ENCODE results near the gene YIPF7.

YIPF7 gene

DNA sequence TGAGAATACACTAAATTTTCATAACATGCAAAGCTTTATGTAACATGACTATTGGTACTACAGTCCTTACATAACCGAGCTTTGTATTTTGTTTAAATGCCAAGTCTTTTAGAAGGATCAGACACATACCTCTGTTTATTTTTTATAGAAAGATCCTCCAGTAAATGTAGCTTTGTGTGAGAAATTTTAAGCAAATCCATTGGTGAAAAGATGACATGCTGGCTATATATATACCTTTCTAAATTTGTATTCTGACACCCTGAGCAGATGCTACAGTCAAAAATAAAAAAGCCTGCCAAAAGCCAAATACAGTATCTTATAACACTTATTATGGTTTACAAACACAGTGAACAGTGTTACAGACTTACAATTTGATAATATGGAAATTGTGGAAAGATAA, at the start of gene YIPF7:
YIPF7 (minus strand) TSS at position 201 of the 400 bp plus-strand sequence. CDS start 1,525 bp downstream, outside the sequence.
- DNase-seq (ENCODE audit: low read depth, low spot score), result no peak

DNA sequence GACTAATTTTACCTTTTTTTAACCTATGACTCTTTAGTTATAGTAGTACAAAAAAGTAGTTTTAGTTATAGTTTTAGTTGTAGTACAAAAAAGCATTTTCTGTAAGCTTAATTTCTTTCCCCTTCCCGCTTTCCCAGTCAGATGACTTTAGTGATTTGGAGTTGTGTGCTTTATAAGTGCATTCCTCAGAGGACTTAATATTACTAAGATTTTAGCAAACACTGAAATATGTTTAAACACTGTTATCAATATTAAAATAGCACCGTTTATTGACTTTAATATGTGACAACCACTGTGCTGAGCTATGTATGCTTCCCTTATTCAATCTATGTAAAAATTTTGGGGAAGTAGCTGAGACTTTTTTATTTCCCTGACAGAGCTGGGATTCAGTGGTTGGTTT, 49.6 kb upstream of the YIPF7 start:
- DNase-seq (ENCODE audit: low read depth, low spot score), result no peak

DNA sequence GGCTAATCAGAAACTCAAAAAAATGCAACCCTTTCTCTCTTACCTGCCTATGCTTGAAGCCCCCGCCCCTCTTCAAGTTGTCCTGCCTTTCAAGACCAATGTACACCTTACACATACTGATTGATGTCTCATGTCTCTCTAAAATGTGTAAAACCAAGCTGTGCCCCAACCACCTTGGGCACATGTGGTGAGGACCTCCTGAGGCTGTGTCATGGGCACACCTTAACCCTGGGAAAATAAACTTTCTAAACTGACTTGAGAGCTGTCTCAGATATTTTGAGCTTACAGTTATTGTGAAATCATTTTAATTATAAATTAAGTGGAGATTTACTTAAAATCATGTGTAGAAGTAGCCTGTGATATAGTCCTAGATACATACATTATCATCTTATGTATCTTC, 49.0 kb upstream of the YIPF7 start:
- DNase-seq (ENCODE audit: low read depth, low spot score), result no peak

DNA sequence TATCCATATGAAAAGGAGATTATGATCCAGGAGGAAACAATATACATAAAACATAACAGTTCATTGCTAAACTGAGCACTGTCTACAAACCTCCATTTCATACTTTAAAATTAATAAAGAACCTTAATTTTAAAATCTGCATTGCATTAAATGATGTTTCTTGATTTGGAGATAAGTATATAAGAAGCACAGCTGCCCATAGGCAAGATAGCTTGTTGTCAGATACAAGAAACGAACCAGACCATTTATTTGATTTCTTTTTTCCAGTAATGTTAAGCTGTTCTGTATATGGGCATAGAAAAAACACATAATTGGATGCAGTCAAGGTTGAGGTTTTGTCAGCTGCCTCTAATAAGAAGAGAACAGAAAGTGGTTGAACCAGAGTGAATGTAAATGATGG, 33.2 kb upstream of the YIPF7 start:
- DNase-seq (ENCODE audit: low read depth, low spot score), result no peak

DNA sequence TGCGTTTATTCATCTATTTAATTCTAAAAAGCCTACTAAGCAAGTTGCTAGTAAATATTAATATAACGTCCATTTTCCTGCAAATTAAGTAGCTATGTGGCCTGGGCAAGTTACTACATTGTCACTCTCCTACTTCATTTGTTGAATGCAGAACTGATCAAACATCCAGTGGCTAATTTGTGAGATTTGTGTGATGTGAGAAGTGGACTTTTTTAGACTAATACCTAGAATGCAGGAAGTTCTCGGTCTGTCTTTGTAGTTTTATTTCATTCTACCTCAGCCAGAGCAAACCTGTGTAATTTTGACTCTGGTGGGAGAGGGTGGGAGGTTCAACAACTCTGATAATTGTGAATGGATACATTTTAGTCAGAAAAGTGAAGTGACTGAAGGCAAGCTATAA, 27.6 kb upstream of the YIPF7 start:
- DNase-seq (ENCODE audit: low read depth, low spot score), result no peak

DNA sequence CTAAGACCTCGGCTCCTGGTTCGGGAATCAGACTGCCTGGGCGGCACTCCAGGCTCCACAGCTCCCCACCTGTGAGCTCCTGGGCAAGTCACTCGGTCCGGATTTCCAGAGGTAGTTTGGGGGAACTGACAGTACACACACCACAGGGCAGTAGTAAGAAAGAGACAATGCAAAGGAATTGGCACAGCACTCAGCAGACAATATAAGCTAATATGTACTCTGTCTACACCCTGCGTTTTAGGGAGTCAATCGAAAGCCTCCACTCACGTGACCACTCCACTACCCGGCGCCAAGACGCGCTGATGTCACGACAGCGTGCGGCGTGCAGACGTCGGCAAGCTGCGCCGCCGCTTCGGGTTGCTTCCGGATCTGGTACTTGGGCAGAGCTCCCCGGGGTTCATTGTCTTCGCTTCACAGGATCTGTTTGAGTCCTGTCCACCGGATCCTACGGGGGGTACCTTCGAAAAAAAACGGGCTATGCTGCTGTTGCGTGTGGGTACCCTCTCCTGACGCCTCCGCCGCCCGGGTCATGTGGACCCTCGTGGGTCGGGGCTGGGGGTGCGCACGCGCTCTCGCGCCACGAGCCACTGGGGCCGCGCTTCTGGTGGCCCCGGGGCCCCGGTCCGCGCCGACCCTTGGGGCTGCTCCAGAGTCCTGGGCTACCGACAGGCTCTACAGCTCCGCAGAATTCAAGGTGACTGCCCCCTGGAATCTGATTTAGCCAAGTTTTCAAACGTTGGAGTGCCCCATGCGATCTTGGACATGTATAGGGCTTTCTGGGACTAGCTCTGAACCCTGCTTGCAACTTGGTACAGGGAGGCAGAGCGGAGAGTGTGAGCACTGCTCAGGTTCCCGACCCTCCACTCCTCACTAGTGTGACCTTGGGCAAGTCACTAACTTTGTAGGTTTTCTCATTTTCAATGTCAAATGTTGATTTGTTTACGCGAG, 26.9 kb upstream of the YIPF7 start, which contains the start of gene GUF1:
GUF1 (plus strand) TSS at position 327 of the 948 bp plus-strand sequence; CDS start at position 530, 203 bp downstream.
- DNase-seq (ENCODE audit: low read depth, low spot score), result peak; percentile 97

DNA sequence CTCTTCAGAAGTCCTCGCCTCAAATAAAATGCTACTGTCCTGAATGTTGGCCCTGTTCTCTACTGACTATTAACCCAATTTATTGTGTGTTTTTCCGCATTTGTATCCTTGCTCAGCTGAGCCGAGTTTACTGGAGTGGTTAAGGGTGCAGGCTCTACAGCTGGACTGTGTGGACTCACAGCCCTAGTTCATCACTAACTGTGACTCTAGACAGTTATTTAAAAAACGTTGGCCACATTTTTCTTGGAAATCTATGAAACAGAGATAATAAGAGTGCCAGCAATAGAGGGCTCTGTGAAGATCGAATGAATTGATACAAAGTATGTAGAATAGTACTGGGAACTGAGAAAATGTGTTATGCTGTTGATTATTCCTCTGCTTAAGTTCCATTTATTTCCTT, 23.9 kb upstream of the YIPF7 start:
- no peak for DNase-seq (ENCODE audit: low read depth, low spot score)

DNA sequence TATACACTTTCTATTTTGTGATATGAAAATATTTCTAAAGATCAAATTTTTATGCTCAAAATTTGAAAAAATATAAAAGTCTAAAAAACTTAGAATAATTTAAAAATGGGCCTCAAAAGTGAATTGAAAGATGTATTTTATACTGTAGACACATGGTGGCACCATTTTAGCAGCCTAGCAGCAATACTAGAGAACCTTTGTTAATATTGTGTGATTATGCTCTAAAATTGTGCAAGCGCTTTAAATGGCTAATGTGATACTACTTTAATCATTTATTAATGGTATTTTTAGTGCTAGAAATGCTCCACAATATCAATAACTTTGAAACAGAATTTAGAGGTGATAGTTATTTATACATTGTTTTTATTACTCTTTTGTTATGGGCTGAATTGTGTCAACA, 23.0 kb upstream of the YIPF7 start:
- DNase-seq (ENCODE audit: low read depth, low spot score), result no peak

DNA sequence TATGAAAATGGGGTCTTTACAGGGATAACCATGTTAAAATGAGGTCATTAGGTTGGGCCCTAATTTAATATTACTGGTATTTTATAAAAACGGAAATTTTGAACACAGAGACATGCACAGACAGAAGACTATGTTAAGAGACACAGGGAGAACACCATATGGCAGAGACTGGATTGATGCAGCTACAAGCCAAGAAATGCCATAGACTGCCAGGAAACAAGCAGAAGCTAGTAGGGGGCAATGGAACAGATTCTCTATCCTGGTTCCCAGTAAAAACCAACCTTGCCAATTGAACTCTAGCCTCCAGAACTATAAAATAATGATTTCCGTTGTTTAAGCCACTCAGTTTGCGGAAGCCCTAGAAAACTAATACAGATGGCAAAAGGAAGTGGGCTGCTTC, 20.2 kb upstream of the YIPF7 start:
- DNase-seq (ENCODE audit: low read depth, low spot score), result no peak

DNA sequence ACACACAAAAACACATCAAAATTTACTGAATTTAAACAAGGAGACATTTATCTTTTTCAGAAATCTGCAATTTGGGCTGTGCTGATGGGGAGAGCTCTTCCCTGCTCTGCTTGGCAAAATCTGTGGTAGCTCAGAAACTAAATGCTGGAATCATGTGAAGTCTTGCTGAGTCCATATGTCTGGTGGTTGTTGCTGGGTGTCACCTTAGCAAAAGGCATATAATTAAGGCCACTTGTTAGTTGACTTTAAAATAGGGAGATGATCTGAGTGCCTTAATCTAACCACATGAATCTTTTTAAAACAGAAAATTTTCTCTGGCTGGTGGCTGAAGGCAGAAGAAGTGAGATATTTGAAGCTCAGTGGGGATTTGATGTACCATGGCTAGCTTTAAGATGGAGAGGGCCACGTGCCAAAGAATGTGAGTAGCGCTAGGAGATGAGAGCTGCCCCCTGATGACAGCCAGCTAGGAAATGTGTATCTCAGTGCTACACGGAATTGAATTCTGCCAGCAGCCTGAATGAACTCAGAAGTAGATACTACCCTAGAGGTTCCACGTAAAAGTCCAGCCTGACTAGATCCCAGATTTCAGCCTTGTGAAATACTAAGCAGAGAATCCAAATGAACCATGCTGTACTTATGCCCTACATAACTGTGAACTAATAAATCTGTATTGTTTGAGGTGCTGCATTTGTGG, 19.2 kb upstream of the YIPF7 start:
- no peak for DNase-seq (ENCODE audit: low read depth, low spot score)

DNA sequence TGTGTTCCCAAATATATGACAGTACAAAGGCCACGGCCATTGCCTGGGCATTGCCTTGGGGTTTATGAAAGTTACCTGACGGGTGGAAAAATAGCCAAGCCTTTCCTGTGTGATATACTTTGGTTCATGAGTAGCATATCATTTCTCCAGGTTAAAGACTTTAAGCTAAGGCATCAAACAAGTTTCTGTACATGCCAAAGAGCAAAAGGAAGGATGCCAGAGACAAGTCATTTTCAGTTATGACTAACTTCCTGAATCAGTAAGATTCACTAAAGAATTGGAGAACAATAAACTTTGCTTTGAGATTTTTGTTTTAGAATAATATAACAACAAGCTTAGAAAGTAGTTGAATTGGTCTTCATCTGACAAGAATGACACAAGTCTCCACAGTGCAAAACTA, 17.1 kb upstream of the YIPF7 start:
- DNase-seq (ENCODE audit: low read depth, low spot score), result no peak

DNA sequence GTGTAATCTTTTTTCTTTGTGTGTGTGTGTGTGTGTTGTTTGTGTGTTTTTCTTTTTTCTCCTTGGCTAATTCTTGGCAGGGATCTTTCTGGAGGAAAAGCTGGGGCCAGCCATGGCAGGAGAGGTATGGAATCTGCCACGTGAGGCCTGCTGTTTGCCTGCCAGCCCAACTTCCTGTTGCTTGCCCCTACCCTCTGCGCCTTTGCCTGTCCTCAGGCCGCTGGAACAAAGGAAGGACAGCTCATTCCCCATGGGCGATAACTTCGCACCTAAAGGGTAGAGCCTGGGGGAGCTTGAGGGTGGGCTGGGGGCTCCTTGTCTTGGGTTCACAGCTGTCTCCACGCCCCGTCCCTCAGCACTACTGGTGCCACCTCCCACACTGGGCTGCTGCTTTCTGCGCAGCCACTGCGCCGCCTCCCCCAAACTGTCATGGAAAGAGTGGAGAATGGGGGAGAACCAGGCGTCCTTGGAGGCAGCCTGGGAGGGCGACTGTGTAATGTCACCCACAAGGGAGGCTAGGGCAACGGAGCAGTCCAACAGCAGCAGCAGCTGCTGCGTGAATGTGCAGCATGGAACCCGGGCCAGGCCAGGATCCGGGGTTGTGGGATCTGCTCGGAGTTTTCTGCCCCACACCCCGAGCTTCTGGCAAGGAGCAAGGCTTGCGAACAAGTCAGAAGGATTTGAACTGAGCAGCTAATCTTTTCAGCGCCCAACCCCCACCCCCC, 12.3 kb upstream of the YIPF7 start:
- DNase-seq (ENCODE audit: low read depth, low spot score), result no peak

DNA sequence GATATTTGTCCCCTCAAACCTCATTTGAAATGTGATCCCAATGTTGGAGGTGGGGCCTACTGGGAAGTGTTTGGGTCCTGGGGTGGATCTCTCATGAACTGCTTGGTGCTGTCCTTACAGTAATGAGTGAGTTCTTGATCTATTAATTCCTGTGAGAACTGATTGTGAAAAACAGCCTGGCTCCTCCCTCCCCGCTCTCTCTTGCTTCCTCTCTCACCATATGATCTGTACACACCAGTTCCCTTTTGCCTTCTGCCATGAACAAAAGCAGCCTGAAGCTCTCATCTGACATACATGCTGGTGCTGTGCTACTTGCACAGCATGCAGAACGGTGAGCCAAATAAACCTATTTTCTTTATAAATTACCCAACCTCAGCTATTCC, 11.2 kb upstream of the YIPF7 start:
- DNase-seq (ENCODE audit: low read depth, low spot score), result no peak

DNA sequence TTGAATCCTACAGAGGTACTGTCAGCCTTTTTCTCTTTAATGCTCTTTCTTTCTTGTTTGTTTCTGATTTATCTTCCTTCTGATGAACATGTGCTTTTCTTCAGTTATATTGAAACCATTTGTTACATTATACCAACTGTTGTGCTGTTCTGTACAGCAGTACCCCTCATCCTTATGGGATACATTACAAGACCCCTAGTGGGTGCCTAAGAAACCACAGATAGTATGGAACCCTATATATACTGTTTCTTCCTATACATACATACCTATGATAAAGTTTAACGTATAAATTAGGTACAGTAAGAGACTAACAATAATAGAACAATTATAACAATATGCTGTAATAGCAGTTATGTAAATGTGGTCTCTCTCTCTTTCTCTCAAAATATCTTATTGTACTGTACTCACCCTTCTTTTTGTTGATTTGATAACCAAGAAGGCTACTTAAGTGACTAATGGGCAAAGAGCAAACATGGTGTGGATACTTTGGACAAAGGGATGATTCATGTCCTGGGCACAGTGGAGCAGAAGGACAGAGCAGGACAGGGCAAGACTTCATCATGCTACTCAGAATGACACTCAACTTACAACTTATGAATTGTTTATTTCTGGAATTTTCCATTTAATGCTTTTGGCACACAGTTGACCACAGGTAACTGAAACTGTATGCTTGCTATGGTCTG, 10.7 kb upstream of the YIPF7 start:
- DNase-seq (ENCODE audit: low read depth, low spot score), result no peak

DNA sequence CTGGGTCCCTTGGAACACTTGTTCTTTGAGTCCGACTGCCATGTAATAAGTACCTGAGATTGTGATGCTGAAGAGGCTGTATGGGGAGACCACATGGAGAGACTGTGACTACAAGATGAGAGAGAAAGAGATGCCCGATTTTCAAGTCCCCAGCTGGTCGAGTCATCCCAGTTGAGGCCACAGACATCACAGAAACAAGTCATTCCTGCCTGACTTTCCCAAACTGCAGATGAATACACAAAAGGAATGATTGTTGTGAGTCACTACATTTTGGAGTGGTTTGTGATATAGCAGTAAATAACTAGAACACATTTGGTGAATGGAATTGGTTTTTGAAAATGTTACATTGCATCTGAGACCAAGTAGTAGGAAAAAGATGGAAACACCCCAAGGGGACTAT, 9.0 kb upstream of the YIPF7 start:
- no peak for DNase-seq (ENCODE audit: low read depth, low spot score)

DNA sequence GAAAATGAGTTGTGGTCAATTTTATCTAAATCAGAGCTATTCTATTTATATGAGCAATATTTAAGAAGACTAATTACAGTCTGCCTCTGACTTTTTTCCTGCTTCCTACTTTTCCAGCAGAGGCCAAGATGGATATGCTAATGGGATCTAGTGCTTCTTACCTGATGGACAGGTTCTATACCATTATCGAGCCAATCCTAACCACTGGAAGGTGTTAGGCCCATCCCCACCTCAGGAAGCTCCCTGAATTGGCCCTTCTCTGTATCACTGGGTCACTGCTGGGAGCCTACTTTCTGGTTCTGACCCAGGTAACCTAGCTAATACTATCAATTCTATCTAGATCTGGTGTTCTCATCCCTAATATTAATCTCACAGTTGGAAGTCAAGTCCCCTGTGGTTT, 577 bp upstream of the YIPF7 start:
- DNase-seq (ENCODE audit: low read depth, low spot score), result no peak

DNA sequence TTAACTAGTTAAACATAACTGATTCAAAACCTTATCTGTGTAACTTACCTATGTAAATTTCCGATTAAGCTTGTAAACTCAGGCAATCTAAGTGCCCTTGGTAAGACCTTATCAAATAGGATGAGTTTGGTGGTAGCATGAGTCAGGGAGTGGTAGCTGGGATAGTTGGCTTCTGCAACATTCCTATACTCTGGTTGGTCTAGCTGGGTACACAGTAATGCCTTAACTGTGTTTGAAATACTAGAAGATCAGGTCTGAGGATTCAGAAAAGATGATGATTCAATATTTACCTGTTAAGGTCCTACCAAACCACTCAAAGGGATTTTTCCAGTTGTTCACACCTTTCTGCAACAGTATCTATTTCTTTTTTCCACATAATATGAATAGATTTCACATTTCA, 5.3 kb downstream of the YIPF7 start:
- no peak for DNase-seq (ENCODE audit: low read depth, low spot score)

DNA sequence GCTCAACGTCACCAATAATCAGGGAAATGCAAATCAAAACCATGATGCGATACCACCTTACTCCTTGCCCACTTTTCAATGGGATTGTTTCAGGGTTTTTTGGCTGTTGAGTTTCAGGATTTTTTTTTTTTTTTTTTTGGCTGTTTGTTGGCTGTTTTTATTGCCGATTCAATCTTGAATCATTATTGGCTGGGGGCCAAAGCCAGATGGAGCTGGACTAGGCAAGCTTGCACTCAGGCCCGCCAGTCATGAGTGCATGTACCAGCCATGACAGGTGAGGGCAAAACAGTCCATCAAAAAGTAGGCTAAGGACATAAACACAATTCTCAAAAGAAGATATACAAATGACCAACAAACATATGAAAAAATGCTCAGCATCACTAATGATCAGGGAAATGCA, 13.3 kb downstream of the YIPF7 start:
- DNase-seq (ENCODE audit: low read depth, low spot score), result no peak

DNA sequence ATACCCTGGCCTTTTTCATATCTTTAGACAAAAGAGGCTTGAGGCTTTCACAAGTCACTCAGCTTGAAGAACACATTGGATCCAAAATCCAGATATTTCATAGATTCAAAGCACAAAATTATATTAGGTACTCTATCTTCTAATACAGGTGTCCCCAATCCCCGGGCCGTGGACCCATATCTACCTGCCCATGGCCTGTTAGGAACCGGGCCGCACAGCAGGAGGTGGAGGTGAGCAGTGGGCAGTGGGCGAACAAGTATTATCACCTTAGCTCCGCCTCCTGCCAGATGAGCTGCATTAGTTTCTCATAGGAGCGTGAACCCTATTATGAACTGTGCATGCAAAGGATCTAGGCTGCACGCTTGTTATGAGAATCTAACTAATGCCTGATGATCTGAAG, 18.7 kb downstream of the YIPF7 start:
- no peak for DNase-seq (ENCODE audit: low read depth, low spot score)

DNA sequence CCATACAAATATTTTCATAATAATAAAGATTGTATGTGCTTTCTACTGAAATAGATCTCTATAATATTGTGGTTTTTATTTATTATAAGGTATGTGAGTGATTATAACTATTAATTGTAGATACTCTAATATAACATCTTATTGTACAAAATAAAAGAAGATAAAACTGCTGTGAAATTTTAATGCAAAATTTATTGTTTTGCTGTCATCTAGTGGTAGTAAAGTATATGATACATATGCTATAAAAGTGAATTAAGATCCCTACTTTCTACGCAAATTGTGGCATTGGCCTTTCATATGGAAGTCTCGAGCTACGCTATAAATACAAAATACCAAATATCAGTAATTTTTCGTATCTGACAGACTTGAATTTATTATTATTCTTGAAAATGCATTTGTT, 19.3 kb downstream of the YIPF7 start:
- no peak for DNase-seq (ENCODE audit: low read depth, low spot score)

DNA sequence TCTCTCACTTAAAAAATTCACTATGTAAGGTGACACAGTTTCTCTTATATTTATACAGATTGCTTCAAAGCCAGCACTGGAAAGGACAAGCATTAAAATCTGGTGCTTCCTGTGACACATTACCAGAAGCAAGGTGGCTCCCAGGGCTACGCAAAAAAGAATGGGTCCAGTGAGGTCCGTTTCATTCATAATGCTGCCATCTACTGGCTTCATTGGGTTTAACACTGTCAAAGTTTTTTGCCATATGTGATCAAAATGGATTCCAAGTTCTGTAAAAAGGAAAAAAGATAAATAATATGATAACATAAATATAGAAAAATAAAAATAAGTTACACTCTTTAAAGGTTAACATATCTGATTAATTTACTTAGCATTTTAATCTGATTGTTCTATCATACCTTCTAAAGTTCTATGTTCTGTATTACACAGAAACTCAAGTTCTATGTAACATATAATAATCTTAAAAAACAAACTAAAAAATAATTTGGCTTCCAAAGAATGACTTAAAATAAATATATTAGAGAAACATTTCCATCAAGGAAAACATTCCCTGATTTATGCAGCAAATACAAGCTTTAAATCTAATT, 22.1 kb downstream of the YIPF7 start:
- DNase-seq (ENCODE audit: low read depth, low spot score), result peak; percentile 71
